ENCODE results near the gene ZC3H7A.
A peak's percentile ranks its signal among the peaks of the same experiment; 100 is the strongest.
"Not testable (repeated sequence)": the region's sequence is repeated elsewhere in the genome, so short reads cannot be mapped to it uniquely, and the experiment has no call there.

The ZC3H7A gene

GRCh38 chr16:11801481-11802021, 4.5 kb upstream of the ZC3H7A start:
- no peak for DNase-seq

DNA sequence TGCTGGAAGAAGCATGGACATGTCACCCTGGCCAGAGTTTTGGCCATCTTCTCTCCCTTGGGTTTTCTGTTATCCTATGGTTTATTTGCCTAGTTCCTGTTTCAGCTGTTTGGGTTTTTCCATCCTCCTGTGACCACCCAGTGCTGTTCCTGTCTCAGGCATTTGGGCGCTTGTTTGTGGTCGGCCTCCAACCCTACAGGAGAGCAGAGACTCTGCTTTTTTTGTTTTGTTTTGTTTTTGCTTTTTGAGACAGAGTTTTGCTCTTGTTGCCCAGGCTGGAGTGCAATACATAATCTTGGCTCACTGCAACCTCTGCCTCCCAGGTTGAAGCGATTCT, 3.3 kb upstream of the ZC3H7A start:
- no peak for DNase-seq

DNA sequence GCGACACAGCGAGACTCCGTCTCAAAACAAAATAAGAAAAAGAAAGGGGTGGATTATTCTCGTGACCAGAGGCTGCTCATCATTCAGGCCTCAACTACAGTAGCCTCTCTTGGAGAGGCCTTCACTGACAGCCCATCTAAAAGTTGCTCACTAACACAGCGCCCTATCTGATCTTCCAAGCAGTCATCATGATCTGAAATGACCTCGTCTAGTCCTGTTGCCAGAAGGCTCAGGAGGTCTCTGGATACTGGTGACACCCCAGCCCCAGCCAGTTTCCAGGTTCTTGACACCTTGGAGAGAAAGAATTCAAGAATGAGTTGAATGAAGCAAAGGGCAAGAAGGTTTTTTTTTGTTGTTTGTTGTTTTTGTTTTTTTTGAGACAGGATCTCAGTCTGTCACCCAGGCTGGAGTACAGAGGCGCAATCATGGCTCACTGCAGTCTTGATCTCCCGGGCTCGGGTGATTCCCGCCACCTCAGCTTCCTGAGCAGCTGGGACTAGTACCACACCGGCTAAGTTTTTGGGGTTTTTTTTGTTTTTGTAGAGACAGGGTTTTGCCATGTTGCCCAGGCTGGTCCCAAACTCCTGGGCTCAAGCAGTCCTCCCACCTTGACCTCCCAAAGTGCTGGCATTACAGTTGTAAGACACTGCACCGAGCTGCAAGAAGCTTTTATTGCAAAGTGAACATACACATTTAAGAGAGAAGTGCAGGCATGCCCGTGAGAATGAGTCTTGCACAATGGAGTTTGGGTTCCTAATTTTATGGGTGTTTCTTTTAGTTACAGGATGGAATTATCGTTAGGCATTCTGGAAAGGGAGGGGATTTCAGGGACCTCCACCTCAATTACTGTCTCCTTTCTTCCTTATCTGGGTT, 2.7 kb upstream of the ZC3H7A start:
- DNase-seq, result no peak

DNA sequence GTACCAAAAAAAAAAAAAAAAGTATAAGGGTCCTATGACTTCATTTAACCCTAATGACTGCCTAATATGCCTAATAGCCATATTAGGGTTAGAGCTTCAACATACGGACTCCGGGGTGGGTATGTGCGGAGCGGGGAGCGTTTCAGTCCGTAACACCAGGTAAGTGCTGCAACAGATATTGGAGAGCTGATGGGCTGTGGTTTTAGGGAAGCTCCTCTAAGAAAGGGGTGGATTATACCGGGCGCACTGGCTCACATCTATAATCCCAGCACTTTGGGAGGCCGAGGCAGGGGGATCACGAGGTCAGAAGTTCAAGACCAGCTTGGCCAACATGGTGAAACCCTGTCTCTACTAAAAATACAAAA, 1.9 kb upstream of the ZC3H7A start:
- DNase-seq, result no peak

DNA sequence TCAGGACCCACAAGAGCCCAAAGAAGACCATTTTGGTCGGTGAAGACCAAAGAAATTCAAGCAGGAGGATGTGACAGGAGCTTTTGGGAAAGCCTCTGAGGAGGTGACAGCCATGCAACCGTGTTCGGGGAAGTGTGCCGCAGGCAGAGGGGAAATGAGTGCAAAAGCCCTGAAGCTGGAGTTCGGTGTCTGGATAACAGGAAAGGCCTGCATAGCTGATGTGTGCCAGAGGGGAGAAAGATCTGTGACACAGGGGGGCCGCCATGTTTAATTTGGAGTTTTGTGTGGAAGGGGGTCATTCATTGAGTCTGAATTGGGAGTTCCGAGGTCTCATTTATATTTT, 870 bp upstream of the ZC3H7A start:
- DNase-seq, result peak in 3 of 58 donors; percentile 17 to 34 (median 33)

- peak in 45 of 58 donors; percentile 2 to 64 (median 17) for DNase-seq
Measured at GRCh38 chr16:11796227-11797165, 562 bp downstream of the ZC3H7A start.

DNA sequence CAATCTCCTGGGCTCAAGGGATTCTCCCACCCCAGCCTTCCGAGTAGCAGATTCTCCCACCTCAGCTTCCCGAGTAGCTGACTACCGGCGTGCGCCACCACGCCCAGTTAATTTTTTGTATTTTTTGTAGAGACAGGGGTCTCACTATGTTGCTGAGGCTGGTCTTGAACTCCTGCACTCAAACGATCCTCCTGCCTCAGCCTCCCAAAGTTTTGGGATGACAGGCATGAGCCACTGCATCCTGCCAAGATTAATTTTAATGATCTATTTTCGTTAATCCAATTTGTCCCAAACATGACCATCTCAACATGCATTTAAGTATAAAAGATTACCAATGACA, 1.2 kb downstream of the ZC3H7A start:
- DNase-seq, result no peak

DNA sequence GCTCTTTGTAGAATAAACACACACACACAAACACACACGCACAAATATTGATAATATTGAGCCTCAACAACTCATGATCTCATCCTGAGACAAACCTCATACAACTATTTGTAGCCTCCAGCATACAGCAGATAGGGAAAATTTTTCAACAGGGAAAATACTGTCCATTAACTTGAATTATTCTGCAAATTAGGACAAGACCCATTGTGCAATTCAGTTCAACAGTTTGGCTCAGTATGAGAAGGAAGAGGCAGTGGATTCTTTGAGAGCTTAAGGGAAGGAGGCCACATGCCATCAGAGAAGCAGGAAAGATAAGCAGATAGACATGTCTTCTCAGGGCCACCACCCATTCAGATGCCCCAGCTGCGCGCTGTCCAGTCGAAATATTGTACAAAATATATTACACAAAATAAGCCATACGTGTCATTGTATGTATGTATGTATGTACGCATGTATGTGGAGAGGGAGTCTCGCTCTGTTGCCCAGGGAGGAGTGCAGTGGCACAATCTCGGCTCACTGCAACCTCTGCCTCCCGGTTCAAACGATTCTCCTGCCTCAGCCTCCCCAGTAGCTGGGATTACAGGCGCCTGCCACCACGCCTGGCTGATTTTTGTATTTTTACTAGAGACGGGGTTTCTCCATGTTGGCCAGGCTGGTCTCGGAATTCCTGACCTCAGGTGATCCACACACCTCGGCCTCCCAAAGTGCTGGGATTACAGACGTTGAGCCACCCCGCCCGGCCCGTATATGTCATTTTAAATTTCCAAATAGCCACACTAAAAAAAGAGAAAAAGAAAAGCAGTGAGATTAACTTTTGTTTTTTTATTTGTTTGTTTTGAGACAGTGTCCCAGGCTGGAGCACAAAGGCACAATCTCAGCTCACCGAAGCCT, 1.8 kb downstream of the ZC3H7A start:
- DNase-seq, result no peak

DNA sequence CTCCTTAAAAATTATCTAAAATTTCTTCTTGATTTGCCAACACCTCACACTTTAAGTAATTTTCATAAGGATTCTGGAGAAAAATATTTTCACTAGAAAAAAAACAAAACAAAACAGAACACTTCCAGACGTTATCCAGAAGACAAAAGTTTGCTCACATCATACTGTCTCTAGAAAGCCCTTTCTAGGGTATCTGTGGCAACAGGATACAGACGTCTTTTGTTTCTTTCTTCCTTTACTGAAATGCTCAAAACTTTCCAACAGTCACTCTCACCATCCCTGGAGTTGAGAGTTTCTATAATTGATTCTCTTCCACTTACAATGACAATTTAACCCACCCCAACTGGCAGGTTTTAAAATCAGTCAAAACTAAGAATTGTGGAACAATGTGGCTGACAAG, 2.6 kb downstream of the ZC3H7A start:
- DNase-seq, result no peak

- no peak for DNase-seq
Measured at GRCh38 chr16:11793840-11794239, 3.2 kb downstream of the ZC3H7A start.

DNA sequence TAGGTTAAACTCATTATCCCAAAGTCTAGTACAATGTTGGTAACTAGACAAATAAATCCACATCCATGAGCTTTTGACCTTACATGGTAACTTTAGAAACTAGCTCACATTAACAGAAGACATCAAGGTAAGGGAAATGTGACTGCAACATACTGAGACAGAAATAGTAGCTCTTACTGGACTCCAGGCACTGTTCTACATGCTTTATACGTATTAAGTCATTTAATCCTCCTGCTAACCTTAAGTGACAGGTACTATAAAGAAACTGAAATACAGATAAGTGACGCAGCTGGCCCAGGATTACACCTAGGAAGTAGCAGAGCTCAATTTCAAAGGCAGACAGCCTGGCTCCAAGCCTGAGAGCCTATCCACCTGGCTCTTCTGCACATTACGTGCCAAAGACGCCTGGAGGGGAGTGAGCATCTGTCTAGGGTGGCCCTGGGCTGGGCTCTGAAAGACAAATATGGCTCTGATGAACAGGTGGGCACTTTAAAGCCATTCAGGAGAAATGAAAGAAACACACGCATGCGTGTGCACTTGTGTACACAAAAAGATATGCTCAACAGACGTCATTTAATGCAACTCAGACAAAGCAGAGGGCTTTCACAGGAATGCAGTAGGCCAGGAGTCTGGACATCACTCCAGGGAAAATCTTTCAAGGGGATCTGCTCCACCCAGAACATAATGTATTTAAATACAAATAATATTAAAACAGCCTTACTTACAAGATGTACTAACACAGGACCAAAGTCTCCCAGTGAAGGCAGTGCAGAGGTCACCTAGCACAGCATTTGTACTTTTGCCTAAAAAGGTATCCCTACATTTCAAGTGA, 4.4 kb downstream of the ZC3H7A start:
- DNase-seq, result no peak

DNA sequence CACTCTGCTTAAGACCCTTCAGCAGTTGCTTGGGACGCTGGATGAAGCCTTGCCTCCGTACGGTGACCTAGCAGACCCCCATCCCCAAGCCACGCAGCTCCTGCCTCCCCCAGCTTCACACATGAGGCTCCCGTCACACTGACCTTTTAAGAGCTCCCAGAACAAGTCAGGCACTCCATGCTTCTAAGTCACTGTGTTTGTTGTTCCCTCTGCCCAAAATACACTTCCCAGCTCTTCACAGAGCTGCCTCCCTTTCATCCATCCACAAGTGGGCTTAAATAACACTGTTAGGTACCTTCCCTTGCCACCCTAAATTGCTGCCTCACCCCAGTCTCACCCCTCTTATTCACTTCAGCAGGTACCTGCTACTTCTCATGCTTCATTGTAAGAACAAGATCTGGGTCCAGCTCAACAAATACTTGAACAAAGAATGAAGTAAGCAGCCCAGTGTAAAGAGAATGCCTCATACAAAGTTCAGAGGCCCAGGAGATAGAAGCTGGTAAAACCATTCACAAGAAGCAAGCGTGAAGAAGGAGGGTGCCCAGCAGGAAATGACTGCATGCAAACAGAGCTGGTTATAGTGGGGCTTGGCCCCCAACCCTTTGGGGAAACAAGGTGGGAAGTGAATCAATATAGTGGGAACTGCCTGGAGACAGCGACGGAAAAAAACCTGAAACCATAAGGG, 5.8 kb downstream of the ZC3H7A start:
- no peak for DNase-seq

- no peak for DNase-seq
Measured at GRCh38 chr16:11788914-11789313, 8.1 kb downstream of the ZC3H7A start.

DNA sequence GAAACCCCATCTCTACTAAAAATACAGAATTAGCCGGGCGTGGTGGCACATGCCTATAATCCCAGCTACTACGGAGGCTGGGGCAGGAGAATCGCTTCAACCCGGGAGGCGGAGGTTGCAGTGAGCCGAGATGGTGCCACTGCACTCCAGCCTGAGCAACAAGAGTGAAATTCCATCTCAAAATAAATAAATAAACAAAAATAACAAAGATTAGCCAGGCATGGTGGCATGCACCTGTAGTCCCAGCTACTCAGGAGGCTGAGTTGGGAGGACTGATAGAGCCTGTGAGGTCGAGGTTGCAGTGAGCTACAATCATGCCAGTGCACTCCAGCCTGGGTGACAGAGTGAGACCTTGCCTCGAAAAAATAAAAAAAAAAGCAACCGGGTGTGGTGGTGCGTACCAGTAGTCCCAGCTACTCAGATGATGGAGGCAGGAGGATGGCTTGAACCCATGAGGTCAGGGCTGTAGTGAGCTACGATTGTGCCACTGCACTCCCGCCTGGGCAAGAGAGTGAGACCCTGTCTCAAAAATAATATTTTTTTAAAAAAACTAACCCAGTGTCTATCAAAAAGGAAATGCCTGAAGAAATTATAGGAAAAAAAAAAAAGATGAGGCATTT, 12.0 kb downstream of the ZC3H7A start:
- not testable (repeated sequence) for DNase-seq

DNA sequence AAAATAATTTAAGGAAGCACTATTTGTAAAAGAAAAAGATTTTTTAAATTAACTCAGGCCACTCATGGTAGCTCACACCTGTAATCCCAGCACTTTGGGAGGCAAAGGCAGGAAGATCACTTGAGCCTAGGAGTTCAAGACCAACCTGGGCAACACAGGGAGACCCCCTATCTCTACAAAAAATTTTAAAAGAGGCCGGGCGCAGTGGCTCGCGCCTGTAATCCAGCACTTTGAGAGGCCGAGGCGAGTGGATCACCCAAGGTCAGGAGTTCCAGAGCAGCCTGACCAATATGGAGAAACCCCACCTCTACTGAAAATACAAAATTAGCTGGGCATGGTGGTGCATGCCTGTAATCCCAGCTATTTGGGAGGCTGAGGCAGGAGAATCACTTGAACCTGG, 12.7 kb downstream of the ZC3H7A start:
- not testable (repeated sequence) for DNase-seq

DNA sequence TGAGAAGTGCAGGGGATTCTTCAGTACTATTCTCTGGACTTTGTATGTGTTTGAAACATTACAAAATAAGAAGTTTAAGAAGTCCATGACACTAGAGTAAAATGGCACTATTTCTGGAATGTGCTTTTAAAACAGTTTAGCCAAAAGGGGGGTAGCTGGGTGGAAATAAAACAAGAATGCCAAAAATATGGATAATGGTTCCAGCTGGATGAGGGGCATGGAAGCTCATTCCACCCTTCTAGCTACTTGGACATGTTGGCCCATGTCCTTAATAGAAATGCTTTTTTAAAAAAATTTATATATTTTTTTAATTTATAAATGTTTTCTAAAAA, 13.1 kb downstream of the ZC3H7A start:
- DNase-seq, result no peak

DNA sequence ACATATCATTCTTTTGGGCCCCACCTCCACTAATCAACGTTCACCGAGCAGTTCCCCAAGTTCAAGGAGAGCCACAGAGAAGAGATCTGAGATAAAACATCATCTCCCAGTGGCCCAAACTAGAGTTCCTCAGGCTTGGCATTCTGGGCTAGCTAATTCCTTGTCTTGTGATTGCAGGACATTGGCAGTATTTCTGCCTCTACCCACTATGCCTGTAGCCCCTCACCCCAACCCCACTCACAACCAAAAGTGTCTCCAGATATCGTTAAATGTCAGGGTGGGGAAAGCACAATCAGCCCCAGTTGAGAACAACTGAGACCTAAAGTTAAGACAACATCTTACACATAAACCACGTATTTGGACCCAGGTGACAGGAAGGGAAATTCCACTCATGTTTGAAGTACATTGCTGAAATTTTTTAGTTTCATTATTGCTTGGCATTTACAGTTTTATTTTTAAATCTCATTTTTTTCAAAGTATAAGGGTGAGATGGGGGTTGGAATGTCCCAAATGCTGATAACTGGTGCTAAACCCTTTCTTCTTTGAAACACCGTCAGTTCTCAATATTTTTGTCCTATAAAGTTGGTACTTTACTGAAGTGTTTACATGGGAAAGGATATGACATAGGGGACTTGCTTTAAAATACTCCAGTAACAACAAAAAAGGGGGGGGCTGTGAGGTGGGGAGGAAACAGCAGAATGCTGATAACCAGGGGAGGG, 13.6 kb downstream of the ZC3H7A start:
- peak in 1 of 58 donors; percentile 21 for DNase-seq

DNA sequence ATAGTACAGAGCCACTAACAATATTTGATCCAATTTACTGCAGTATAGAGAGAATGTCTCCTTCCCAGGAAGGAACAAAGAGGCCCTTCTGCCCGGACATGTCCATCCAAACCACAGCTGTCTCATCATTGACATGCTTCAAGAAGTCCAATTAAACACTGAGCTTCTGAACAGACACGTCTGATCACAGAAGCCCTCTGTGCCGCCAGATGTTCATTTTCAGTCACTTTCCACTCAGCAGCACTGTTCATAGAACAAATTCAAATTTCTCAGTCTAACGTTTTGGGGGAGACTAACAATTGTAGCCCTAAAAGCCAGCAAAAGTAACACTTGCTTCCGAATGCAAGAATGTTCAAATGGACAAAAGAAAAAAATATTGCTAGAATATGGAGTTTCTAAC, 15.3 kb downstream of the ZC3H7A start:
- DNase-seq, result peak in 35 of 58 donors; percentile 2 to 76 (median 25)

Data from anterior cingulate cortex (tissue), 58 donors.